ENCODE data around the gene TIMM8B.

TIMM8B gene

DNA sequence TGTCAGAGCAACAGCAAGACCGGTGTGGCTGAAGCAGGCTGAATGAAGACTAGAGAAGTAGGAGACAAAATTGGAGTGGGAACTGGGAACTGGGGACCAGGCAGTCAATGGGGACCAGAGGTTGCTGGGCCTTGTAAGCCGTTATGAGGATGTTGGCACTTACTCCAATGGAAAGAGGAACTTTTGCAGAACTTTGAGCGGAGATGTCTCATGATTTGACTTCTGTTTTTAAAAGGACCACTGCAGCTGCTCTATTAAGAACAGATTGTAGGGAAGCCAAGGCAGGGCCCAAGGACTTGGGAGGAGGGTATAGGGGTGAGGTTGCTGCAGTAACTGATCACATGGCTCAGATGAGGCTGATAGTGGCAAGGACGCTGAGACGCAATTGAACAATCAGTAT, 43.1 kb upstream of the TIMM8B start:
- H4K20me1 ChIP-seq (ENCODE audit: insufficient read depth, low read length, poor library complexity, severe bottlenecking) = no peaks in the 10 kb centered on the region
- no peaks in the 10 kb centered on the region for H3K9me3 ChIP-seq (ENCODE audit: insufficient read depth, low read depth, low read length)
- no peaks in the 10 kb centered on the region for H3K36me3 ChIP-seq (ENCODE audit: insufficient read depth, low read length)
- no peaks in the 10 kb centered on the region for H3K4me1 ChIP-seq (ENCODE audit: insufficient read depth, low read length, poor library complexity, severe bottlenecking)
- no peaks in the 10 kb centered on the region for H3K27me3 ChIP-seq (ENCODE audit: insufficient read depth, low read length, poor library complexity, severe bottlenecking)
- H3K9me2 ChIP-seq (replicated peaks; ENCODE audit: low read depth, low read length) = no peaks in the 10 kb centered on the region
- H3K4me2 ChIP-seq (ENCODE audit: low read depth, low read length, poor library complexity, severe bottlenecking) = no peak overlapping the region
- H3F3A ChIP-seq (ENCODE audit: low read depth) = no peaks in the 10 kb centered on the region
- no peak overlapping the region for H2AFZ ChIP-seq (ENCODE audit: low read length)
- no peak overlapping the region for H3K9ac ChIP-seq (ENCODE audit: low read depth, low read length, poor library complexity, severe bottlenecking)
- no peak overlapping the region for H3K4me3 ChIP-seq (ENCODE audit: low read length, poor library complexity, severe bottlenecking)
- H3K79me2 ChIP-seq (ENCODE audit: insufficient read depth, low read length) = no peaks in the 10 kb centered on the region
- no peak for TF ChIP-seq CTCF (conservative IDR thresholded peaks at IDR 0.05; ENCODE audit: low read length)
- no peak for TF ChIP-seq EZH2phosphoT487 (IDR thresholded peaks at IDR 0.05; ENCODE audit: borderline replicate concordance)

DNA sequence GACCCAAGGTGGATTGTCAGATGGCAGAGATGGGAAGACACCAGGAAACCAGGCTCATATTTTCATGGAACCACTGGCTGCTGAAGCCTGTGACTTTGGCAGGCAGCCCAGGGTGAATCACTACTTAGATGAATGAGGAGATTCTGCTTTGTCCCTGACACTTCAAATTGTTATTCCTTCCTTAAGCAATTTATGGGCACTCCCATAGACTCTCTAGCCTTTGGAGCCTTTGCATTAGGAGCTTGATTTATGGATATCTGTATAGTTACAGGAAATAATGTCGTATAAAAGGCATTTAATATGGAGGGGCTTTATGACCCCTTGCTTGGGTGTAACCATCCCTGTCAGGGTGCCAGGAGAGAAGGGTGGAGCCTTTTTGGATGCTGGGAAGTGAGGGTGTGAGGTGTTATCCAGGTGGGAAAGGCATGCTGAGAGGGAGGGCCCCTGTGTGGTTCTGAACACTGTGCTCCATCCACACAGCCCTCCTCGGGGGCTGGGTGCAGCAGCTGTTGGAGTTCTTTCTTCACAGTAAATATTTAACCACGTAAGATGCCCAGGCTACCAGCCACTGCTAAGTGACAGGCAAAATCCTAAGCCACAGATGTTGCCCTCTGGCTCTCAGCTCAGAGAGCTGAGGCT, 42.0 kb upstream of the TIMM8B start:
- Histone ChIP-seq H3K36me3 (ENCODE audit: insufficient read depth, low read length) (no peaks in the 10 kb centered on the region), H3F3A (ENCODE audit: low read depth) (no peaks in the 10 kb centered on the region), H3K79me2 (ENCODE audit: insufficient read depth, low read length) (no peaks in the 10 kb centered on the region), H3K27me3 (ENCODE audit: insufficient read depth, low read length, poor library complexity, severe bottlenecking) (no peaks in the 10 kb centered on the region), H3K9me2 (replicated peaks; ENCODE audit: low read depth, low read length) (no peaks in the 10 kb centered on the region), H3K9me3 (ENCODE audit: insufficient read depth, low read depth, low read length) (no peaks in the 10 kb centered on the region), H3K4me2 (ENCODE audit: low read depth, low read length, poor library complexity, severe bottlenecking) (no peak overlapping the region), H4K20me1 (ENCODE audit: insufficient read depth, low read length, poor library complexity, severe bottlenecking) (no peaks in the 10 kb centered on the region), H3K4me1 (ENCODE audit: insufficient read depth, low read length, poor library complexity, severe bottlenecking) (no peaks in the 10 kb centered on the region), H3K4me3 (ENCODE audit: low read length, poor library complexity, severe bottlenecking) (no peak overlapping the region), H3K9ac (ENCODE audit: low read depth, low read length, poor library complexity, severe bottlenecking) (no peak overlapping the region), H2AFZ (ENCODE audit: low read length) (no peak overlapping the region)
- TF ChIP-seq EZH2phosphoT487 (IDR thresholded peaks at IDR 0.05; ENCODE audit: borderline replicate concordance) (no peak), CTCF (conservative IDR thresholded peaks at IDR 0.05; ENCODE audit: low read length) (no peak)

- no peaks in the 10 kb centered on the region for H3K79me2 ChIP-seq (ENCODE audit: insufficient read depth, low read length)
- H3K9me3 ChIP-seq (ENCODE audit: insufficient read depth, low read depth, low read length) = no peaks in the 10 kb centered on the region
- no peaks in the 10 kb centered on the region for H3F3A ChIP-seq (ENCODE audit: low read depth)
- no peaks in the 10 kb centered on the region for H3K4me1 ChIP-seq (ENCODE audit: insufficient read depth, low read length, poor library complexity, severe bottlenecking)
- TF ChIP-seq CTCF (conservative IDR thresholded peaks at IDR 0.05; ENCODE audit: low read length) (no peak), EZH2phosphoT487 (IDR thresholded peaks at IDR 0.05; ENCODE audit: borderline replicate concordance) (no peak)
- H3K36me3 ChIP-seq (ENCODE audit: insufficient read depth, low read length) = no peaks in the 10 kb centered on the region
- no peak overlapping the region for H3K4me2 ChIP-seq (ENCODE audit: low read depth, low read length, poor library complexity, severe bottlenecking)
- H3K4me3 ChIP-seq (ENCODE audit: low read length, poor library complexity, severe bottlenecking) = no peak overlapping the region
- H2AFZ ChIP-seq (ENCODE audit: low read length) = no peak overlapping the region
- no peaks in the 10 kb centered on the region for H3K9me2 ChIP-seq (replicated peaks; ENCODE audit: low read depth, low read length)
- no peaks in the 10 kb centered on the region for H3K27me3 ChIP-seq (ENCODE audit: insufficient read depth, low read length, poor library complexity, severe bottlenecking)
- no peaks in the 10 kb centered on the region for H4K20me1 ChIP-seq (ENCODE audit: insufficient read depth, low read length, poor library complexity, severe bottlenecking)
- no peak overlapping the region for H3K9ac ChIP-seq (ENCODE audit: low read depth, low read length, poor library complexity, severe bottlenecking)
Measured at GRCh38 chr11:112127056-112127455, 40.5 kb upstream of the TIMM8B start.

Data from Loucy (cell line).